GM19438 (cell line): ENCODE results near the gene CELF2.

ENCODE experiments used
- ATAC-seq: cut with Tn5 transposase; IDR thresholded peaks from one replicate; pipeline ENCODE4 v1.9.1; 2021; ENCODE audit warnings: low read depth; ENCODE audit not compliant: unreplicated experiment

Gene CELF2

DNA sequence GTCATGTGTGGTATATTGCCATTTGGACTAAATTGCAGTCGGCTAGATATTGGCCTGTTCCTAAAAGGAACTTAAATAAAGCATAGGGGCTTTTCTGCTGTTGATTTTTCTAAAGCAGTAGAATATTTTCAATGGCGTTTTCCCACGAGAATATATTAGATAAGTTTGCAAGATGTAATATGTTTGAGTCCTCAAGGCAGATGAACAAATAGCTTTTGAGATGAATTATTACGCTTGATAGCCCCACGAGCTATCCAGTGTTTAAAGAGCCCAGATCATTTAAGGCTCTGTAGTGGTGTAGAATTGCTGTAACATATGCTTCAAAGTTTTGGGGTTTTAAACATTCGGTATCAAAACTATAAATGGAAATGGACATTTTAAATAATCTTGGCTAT lies 2.9 kb downstream of the CELF2 start:
- no peak for ATAC-seq

DNA sequence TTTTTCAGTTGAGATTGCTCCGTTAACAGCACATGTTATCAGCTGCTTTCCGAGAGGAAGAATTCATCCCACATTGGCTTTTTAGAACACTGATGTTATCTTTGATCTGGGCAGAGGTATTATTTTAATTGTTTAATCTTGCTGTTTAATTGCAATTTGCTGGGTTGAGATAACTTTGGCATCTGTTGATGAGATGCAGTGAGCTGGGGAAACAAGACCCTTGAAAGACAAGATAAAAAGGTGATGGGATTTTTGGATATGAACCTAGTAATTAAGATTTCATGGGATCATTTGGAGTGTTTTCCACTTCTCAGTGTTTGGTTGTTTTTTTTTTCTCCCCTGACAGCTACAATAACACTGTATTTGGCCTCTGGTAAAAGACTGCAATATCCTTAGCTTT lies 4.5 kb downstream of the CELF2 start:
- ATAC-seq: no peak

DNA sequence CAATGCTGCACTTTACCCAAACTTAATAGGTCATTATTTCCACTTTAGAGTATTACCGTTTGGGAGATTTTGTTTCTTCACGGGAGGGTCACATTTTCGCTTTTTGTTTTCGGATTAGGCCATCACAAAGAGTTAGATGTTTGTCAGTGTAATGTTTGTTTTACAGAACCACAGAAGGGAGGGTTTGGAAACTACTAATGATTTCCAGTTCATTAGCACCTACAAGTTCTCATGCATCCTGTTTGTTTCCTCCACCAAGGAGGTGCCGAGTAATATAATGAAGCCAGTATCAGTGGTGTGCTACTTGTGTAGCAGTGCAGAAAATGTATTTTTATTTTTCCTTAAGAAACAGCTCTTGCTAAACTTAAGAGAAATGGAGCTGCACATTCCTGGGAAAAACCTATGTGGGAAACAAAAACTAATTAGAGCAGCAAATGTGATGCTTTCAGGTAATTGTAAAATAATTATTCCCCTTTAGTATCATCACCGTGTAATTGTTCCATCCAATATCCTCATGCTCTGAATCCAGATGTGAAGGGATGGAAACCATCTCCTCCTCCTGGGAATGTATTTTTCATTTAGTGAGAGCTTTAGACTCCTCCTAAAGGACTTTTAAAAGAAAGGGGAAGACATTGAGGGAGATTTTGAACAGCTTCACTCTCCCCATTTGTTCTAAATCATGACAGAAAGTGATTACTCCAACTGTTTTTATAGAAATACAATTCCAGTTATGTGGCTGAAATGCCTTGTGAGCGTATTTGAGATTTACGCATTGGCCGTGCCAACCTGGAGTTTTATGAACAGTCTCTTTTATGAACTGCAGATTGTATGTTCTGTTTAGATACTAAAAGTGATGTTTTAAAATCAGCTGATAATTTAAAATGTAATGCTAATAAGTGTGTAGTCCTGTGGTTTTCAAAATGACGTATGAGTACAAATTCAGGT lies 5.6 kb downstream of the CELF2 start:
- no peak for ATAC-seq

DNA sequence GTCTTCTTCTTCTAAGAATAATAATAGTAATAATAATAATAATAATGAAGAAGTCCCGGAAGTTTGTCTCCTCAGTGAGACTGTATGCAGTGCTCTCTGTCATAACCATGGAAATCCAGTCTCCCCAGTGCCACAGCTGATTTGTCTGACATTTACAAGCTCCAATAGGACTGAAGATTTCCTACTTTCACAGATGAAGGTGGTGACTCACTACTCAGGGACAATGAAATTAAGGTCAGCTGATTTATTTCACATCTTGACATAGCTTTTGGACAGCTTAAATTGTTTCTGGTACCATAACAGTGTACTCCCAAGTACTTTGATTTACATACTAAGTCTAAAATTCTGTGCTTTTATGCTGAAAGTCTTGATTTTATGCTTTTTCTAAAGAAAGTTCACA lies 6.9 kb downstream of the CELF2 start:
- ATAC-seq: no peak

GRCh38 chr10:11025978-11026377 lies 8.3 kb downstream of the CELF2 start:
- ATAC-seq: no peak

- ATAC-seq: no peak
Measured at GRCh38 chr10:11026773-11027172, 9.1 kb downstream of the CELF2 start.

DNA sequence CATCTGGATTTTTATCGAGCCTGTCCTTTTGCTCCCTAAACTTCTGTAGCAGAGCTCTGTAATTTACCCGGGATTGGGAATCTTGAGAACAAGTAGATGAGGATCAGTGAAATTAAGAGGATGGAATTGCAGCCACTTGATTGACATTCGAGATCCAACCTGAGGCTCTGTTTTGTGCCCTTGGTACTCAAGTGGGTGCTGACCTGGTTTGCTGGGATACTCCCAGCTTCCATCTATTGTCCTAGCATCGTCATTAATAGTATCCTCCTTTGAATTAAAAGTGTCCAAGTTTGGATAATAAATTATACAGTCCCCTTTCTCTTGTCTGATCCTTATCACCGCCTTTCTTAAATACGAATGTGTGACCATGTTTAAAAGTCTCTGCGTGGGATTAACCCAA lies 17.1 kb downstream of the CELF2 start:
- ATAC-seq: no peak

- ATAC-seq: no peak
Measured at GRCh38 chr10:11035301-11035991, 17.8 kb downstream of the CELF2 start.

GRCh38 chr10:11036424-11037011 lies 18.8 kb downstream of the CELF2 start:
- ATAC-seq: no peak

- ATAC-seq: no peak
Measured at GRCh38 chr10:11037991-11038390, 20.3 kb downstream of the CELF2 start.

- no peak for ATAC-seq
Measured at GRCh38 chr10:11042357-11042756, 24.7 kb downstream of the CELF2 start.

GRCh38 chr10:11043039-11043438 lies 25.4 kb downstream of the CELF2 start:
- ATAC-seq: no peak

DNA sequence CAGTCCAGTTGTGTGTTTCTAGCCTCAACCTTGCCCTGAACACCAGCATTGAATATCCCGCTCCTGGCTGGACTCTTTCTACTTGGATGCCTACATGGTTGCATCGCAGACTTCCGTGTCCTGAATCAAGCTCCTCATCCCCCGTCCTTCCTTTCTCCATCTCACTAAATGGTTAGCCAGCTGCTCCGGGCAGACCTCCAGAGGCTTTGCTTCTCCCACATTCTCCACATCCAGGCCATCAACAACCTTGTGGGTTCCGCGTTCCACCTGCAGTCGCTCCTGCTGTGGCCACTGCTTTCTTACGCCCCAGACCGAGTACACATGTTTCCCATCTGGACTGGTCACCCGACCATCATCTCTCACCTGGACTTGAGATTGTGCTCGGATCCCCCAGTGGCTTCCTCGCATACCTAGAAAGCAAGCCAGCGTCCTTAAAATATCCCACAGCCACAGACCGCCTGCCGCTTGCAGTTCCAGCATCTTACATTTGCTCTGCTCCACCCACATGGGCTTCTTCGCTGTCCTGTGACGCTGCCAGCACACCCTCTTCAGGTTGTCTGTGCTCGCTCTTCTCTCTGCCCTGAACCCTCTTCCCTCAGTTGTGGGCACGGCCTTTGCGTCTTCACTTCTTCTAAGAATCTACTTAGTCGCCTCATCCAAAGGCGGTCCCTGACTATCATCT lies 25.9 kb downstream of the CELF2 start:
- ATAC-seq: no peak

DNA sequence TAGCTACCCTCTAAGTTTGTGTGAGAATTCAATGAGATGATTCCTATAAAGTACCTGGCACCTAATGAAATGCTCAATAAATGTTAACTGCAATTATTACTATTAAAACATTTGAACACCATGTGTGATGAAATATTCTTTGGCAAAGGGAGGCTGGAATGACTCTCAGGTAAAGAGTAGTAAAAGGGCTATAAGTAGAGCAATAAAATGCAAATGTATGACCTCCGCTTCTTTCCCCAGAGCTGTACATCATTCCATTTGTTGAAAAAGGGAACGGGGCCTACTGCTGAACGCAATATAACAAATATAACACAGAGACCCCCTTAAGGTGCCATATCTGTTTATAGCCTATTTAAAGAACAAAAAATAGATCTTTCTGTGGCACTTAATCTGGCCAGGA lies 27.8 kb downstream of the CELF2 start:
- ATAC-seq: no peak

GRCh38 chr10:11045995-11046775 lies 28.5 kb downstream of the CELF2 start:
- no peak for ATAC-seq

- ATAC-seq: no peak
Measured at GRCh38 chr10:11046776-11047160, 29.1 kb downstream of the CELF2 start.

GRCh38 chr10:11048707-11049278 lies 31.1 kb downstream of the CELF2 start:
- ATAC-seq: no peak

- no peak for ATAC-seq
Measured at GRCh38 chr10:11049806-11050205, 32.1 kb downstream of the CELF2 start.

GRCh38 chr10:11050301-11051287 lies 32.9 kb downstream of the CELF2 start:
- ATAC-seq: no peak
